Measurements from ENCODE around the gene DPP6.

The DPP6 gene

DNA sequence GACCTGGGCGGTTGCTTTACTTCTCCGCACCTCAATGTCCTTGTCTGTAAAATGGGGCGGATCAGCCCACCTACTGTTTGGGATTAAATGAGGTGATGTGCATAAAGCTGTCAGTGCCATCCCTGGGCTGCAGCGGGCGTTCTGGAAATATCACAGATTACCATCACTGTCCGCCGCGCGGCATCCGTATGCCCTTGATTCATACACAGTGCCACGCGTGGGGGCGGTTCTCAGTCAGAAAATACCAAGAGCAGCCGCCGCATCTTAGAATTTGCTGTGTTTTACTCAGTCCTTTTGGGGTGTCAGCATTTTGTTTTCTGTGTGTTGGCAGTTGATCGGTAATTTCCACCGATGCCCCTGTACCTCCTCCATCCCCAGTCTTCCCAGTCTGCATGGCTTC, 338.8 kb downstream of the DPP6 start:
- TF ChIP-seq, protein P1, sequence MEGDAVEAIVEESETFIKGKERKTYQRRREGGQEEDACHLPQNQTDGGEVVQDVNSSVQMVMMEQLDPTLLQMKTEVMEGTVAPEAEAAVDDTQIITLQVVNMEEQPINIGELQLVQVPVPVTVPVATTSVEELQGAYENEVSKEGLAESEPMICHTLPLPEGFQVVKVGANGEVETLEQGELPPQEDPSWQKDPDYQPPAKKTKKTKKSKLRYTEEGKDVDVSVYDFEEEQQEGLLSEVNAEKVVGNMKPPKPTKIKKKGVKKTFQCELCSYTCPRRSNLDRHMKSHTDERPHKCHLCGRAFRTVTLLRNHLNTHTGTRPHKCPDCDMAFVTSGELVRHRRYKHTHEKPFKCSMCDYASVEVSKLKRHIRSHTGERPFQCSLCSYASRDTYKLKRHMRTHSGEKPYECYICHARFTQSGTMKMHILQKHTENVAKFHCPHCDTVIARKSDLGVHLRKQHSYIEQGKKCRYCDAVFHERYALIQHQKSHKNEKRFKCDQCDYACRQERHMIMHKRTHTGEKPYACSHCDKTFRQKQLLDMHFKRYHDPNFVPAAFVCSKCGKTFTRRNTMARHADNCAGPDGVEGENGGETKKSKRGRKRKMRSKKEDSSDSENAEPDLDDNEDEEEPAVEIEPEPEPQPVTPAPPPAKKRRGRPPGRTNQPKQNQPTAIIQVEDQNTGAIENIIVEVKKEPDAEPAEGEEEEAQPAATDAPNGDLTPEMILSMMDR (IDR thresholded peaks at IDR 0.05): no peak
- H3K4me1 ChIP-seq (ENCODE audit: control insufficient read depth in 1 of 2, insufficient read depth in 1 of 2, low read depth in 1 of 2, low read length in 1 of 2): no peaks in the 10 kb centered on the region
- no peaks in the 10 kb centered on the region for H3K27me3 ChIP-seq
- H3K9me3 ChIP-seq: no peaks in the 10 kb centered on the region
- no peaks in the 10 kb centered on the region for H3K36me3 ChIP-seq
- no peak overlapping the region for H3K27ac ChIP-seq
- H3K4me3 ChIP-seq (ENCODE audit: low read depth in 1 of 2, low read length in 1 of 2): no peak overlapping the region

DNA sequence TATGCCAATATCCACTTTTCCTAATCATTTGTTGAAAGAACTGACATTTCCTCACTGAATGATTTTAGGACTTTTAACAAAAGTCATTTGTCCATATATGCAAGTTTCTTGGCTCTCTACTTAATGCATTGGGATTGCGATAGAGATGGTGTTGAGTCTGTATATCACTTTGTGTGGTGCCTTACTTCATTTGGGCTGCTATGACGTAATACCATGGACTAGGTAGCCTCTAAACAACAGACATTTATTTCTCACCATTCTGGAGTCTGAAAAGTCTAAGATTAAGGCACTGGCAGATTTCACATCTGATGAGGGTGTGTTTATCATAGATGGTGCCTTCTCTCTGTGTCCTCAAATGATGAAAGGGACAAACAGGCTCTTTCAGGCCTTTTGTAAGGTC, 342.6 kb downstream of the DPP6 start:
- Histone ChIP-seq H3K4me3 (ENCODE audit: low read depth in 1 of 2, low read length in 1 of 2) (no peak overlapping the region), H3K27ac (no peak overlapping the region), H3K27me3 (no peaks in the 10 kb centered on the region), H3K9me3 (no peaks in the 10 kb centered on the region), H3K36me3 (no peaks in the 10 kb centered on the region), H3K4me1 (ENCODE audit: control insufficient read depth in 1 of 2, insufficient read depth in 1 of 2, low read depth in 1 of 2, low read length in 1 of 2) (no peaks in the 10 kb centered on the region)
- TF ChIP-seq, protein P1 (IDR thresholded peaks at IDR 0.05): no peak

DNA sequence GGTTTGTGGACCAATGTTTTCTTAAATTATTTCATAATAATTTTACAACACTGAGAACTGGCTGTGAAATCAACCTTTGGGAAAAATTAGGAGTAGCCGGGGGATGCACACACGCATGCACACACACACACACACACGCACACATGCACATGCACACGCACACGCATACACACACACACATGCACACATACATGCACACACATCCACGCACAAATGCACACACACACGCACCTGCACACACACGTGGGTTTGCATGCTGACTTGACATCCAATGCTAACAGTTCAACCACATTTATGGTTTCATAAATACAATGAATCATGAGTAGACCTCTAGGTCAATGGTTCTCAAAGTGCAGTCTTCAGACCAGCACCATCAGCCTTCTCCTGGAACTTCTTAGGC, 354.1 kb downstream of the DPP6 start:
- Histone ChIP-seq H3K27me3 (no peaks in the 10 kb centered on the region), H3K9me3 (no peaks in the 10 kb centered on the region)
- TF ChIP-seq, protein P1 (IDR thresholded peaks at IDR 0.05): no peak

GRCh38 chr7:154409703-154410311, 357.6 kb downstream of the DPP6 start:
- Histone ChIP-seq H3K27ac (no peak overlapping the region), H3K4me3 (ENCODE audit: low read depth in 1 of 2, low read length in 1 of 2) (no peak overlapping the region), H3K36me3 (no peaks in the 10 kb centered on the region), H3K9me3 (no peaks in the 10 kb centered on the region), H3K4me1 (ENCODE audit: control insufficient read depth in 1 of 2, insufficient read depth in 1 of 2, low read depth in 1 of 2, low read length in 1 of 2) (no peaks in the 10 kb centered on the region), H3K27me3 (no peaks in the 10 kb centered on the region)
- TF ChIP-seq, protein P1 (IDR thresholded peaks at IDR 0.05): no peak

More for the DNA sequence above, 354.1 kb downstream of the DPP6 start:
- no peak overlapping the region for H3K4me3 ChIP-seq (ENCODE audit: low read depth in 1 of 2, low read length in 1 of 2)
- H3K36me3 ChIP-seq: no peaks in the 10 kb centered on the region
- H3K4me1 ChIP-seq (ENCODE audit: control insufficient read depth in 1 of 2, insufficient read depth in 1 of 2, low read depth in 1 of 2, low read length in 1 of 2): no peaks in the 10 kb centered on the region
- no peak overlapping the region for H3K27ac ChIP-seq

DNA sequence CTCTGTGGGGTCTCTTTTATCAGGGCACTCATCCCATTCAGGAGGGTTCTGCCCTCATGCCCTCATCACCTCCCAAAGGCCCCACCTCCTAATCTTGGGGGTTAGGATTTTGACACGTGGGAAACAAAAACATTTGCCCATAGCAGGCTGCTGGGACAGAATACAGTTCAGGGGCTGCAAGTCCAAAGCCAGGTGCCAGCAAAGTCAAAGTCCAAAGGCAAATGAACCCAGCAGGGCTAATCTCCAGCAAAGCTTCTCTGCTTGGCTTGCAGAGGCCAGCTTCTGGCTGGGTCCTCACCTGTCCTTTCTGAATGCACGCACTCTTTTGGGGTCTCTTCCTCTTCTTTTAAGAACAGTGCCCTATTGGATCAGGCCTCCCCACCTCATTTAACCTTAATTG, 359.9 kb downstream of the DPP6 start:
- H3K4me3 ChIP-seq (ENCODE audit: low read depth in 1 of 2, low read length in 1 of 2): no peak overlapping the region
- no peaks in the 10 kb centered on the region for H3K4me1 ChIP-seq (ENCODE audit: control insufficient read depth in 1 of 2, insufficient read depth in 1 of 2, low read depth in 1 of 2, low read length in 1 of 2)
- H3K9me3 ChIP-seq: no peaks in the 10 kb centered on the region
- H3K27me3 ChIP-seq: no peaks in the 10 kb centered on the region
- TF ChIP-seq, protein P1 (IDR thresholded peaks at IDR 0.05): no peak
- no peak overlapping the region for H3K27ac ChIP-seq
- H3K36me3 ChIP-seq: no peaks in the 10 kb centered on the region

All from neutrophil (primary cell).